A673 (cell line): Measurements from ENCODE around the gene FTCD.

Experiments
- CTCF ChIP-seq: fragments of 300-800, 200-600 bp; sonication (generic); conservative IDR thresholded peaks from 2 replicates; pipeline ENCODE4 v1.5.1; 2017; ENCODE audit warnings: low read depth, mild to moderate bottlenecking, antibody characterized with exemption, low read length, moderate library complexity, mixed read lengths
- EZH2 ChIP-seq: fragments of 200-600 bp; sonication (generic); IDR thresholded peaks from 2 replicates; pipeline ENCODE4 v1.6.1; 2017; ENCODE audit warnings: borderline replicate concordance, low read depth, mild to moderate bottlenecking, mixed read lengths, antibody characterized with exemption, low read length; ENCODE audit not compliant: poor library complexity, severe bottlenecking

- TF ChIP-seq CTCF = no peak
- TF ChIP-seq EZH2 = no peak
Measured at GRCh38 chr21:46202592-46203202, 47.3 kb upstream of the FTCD start.
